ENCODE measurements around the gene TLL2.

- TF ChIP-seq CTCF (IDR thresholded peaks at IDR 0.05; ENCODE audit: borderline replicate concordance, extremely low read depth, low read length, poor library complexity, severe bottlenecking) (no peak), EZH2 (IDR thresholded peaks at IDR 0.05; ENCODE audit: borderline replicate concordance, low read depth, low read length, severe bottlenecking) (no peak)
Measured at GRCh38 chr10:96420228-96421009, 93.3 kb downstream of the TLL2 start.
